Adipose tissue (tissue), 3 donors: ENCODE data around the gene FBXO15. TPM values are rescaled to one million over a fixed set of nuclear protein-coding genes. Genes with fewer than 3 reads are reported as not detected.

Experiments used
- H3K27ac ChIP-seq: one replicate; pipeline ENCODE4 v1.5.1; 2013; ENCODE audit warnings: low read depth, low read length
- WGBS, 3 donors: extraction: QIAGEN DNeasy Blood & Tissue Kit; methylation state at CpG; one replicate each; pipeline ENCODE4 v1.1.7; 2013; 5-methylcytosine and 5-hydroxymethylcytosine counted together
- polyA plus RNA-seq, 3 donors: library from polyadenylated mRNA; stranded (reverse); fragments of 200-250 nt; gene quantifications; one replicate each; pipeline ENCODE4 v1.2.3, GENCODE V29; 2013
- donor health status: healthy with polysubstance abuse.
- donor health status: Bipolar disorder and iron deficiency.
- donor health status: healthy.

Gene FBXO15
- polyA plus RNA-seq, 3 donors, result 0.31 to 0.83 TPM; not detected in 1

GRCh38 chr18:74163019-74163660 lies 15.5 kb upstream of the FBXO15 start:
- H3K27ac ChIP-seq, result no peak overlapping the region
- WGBS, 3 donors, result 50 to 76% (median 56%) methylated on average over 11 of the region's 11 CpGs

DNA sequence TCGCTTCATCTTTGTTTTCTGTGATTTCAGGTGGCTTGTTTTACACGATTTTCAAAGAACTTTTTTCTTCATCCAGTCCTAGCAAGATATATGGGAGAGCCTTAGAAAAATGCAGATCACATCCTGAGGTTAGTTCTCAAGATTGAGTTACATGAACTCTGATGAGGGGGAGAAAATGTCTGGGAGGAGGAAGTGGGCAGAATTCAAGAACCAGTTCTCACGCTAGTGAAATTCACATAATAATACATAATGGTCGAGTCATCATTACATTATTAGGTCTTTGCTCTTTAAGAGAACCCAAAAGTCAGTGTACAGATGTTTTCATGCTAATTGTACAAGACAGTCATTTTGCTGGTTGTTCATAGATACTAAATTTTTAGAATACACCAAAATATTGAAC lies 7.6 kb upstream of the FBXO15 start:
- 82 to 88% (median 84%) methylated on average over 4 of the region's 4 CpGs for WGBS, 3 donors

GRCh38 chr18:74154716-74155115 lies 7.1 kb upstream of the FBXO15 start:
- 91 to 93% (median 92%) methylated on average over 4 of the region's 4 CpGs for WGBS, 3 donors
- no peak overlapping the region for H3K27ac ChIP-seq

More for the DNA sequence above, 7.6 kb upstream of the FBXO15 start:
- no peak overlapping the region for H3K27ac ChIP-seq

DNA sequence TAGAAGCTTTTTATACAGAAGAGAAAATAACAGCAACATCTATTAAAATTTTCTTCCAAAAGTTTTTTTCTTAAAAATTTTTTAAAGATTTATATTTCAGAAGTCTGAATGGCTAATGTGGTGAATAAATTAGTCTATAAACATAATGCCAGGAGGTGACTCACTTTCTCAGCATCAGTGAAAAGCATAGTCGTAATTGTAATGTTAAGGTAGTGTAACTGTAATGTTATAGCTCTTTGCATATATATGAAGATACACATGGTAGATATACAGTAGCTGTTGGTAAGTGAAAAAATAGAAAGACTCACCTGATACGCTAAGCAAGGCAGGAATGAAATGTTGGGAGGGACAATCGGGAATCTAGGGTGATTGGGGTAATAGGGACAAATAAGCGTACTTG lies 6.2 kb upstream of the FBXO15 start:
- 92 to 95% (median 94%) methylated on average over 4 of the region's 4 CpGs for WGBS, 3 donors
- no peak overlapping the region for H3K27ac ChIP-seq

DNA sequence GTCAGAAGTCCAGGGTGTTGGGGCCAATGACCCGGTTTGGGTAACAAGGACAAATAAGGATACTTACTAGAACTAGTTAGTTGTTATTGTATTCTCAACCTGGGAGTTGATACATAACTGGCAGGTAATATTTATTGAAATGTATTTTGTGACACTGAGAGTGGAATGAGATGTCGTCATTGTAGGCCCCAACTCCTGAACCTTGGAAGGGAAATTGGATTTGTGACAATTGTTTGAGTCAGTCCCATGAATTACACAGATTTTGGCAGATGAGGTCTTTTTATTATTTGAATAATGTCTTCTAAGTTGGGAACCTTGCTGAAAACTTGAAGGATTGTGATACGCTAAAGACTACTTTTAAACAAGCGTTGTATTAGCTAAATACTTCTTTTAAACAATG lies 5.7 kb upstream of the FBXO15 start:
- WGBS, 3 donors, result 85 to 86% (median 85%) methylated on average over 4 of the region's 4 CpGs
- no peak overlapping the region for H3K27ac ChIP-seq

DNA sequence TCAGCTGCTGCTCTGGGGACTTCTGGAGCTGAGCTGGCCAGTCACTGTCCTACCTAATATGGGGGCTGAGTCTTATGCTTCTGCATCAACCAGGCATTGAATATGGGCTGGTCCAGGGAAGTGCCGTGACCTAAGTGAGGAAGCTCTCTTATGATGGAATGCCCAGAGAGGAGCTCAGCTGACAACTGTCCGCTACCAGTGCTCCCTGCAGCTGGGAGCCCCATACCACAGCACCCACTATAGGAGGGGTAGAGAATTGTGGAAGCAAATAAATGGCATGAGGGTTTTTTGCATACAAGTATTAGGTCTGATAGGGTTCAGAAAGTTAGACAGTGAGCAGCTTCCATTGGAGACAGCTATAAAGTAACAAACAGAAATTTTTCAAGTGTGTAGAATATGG lies 5.2 kb upstream of the FBXO15 start:
- no peak overlapping the region for H3K27ac ChIP-seq
- whole genome bisulfite sequencing, 3 donors, result 91 to 94% (median 92%) methylated on average over 2 of the region's 2 CpGs

DNA sequence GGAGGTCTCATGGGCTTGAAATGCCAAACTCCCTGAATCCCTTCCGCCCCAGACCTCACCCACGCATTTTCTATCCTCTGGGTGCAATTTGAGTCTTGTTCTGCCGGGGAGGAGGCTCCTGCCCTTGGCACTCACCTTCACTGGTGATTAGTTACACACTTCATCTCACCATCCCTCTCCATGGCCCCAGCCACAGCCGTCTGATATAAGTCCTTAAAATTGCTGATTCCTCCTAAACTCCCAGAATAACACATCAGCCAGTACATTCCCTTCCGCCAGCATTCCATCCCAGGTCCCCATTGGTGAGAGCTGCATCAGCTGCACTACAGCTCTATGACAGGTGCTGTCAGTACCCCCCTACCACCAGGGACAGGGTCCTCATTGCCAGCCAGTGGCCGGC lies 4.6 kb upstream of the FBXO15 start:
- H3K27ac ChIP-seq, result no peak overlapping the region
- WGBS, 3 donors, result 75 to 84% (median 79%) methylated on average over 6 of the region's 6 CpGs

DNA sequence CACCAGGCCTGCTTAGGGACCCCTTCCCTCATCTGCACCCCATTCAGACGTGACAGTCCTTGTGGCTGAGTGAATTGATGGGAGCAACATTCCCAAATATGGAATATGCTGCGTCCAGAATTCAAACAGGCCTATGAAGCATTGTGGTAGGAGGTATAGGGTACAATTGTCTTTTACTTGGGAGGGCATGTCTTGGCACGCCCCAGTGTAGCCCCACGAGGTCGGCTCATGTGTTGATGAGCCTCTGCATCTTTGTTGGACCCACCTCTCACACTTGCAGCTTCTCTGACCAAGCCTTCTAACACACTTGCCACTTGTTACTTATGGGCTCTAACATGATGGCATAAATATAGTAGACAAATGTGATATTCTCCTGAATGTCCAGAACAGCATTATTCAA lies 2.2 kb upstream of the FBXO15 start:
- H3K27ac ChIP-seq, result no peak overlapping the region

DNA sequence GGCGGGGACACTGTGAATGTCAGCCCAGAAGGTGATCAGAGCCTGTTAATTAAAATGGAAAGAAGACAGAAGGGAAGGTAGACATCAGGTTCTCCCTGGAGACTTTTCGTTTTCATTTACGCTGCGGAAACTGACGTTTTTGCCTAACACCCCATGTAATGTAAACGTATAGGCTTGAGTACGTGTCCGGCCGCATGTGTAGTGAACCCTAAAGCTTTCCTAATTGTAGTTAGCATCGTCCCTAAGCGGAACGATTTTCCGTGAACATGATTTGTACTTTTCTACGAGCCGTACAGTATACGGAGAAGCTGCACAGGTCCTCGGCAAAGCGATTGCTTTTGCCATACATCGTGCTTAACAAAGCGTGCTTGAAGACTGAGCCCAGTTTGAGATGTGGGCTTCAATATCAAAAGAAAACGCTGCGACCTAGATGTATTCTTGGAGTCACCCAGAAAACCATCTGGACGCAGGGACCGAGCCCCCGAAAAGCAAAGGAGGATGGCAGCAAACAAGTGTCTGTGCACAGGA lies 973 bp upstream of the FBXO15 start:
- 0 to 1% (median 0%) methylated on average over 25 of the region's 25 CpGs for WGBS, 3 donors
- H3K27ac ChIP-seq, result no peak overlapping the region

More for the DNA sequence above, 2.2 kb upstream of the FBXO15 start:
- 75 to 79% (median 76%) methylated on average over 5 of the region's 5 CpGs for WGBS, 3 donors

DNA sequence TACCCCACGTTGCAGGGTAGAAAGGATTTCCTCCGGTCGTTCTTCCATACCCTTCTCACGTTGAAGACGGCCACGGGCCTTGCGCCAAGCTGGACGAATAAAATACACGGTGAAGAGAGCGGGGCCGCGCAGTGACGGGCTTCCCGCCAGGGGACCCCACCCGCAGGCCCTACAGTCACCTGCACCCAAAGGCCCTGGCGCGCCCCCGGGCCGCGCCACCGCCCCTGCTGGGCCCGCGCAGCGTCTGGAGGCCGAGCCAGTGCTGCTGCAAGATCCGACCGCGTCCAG lies 199 bp downstream of the FBXO15 start:
- 0% methylated on average over 23 to 28 of the region's 28 CpGs for WGBS, 3 donors
- H3K27ac ChIP-seq, result no peak overlapping the region

DNA sequence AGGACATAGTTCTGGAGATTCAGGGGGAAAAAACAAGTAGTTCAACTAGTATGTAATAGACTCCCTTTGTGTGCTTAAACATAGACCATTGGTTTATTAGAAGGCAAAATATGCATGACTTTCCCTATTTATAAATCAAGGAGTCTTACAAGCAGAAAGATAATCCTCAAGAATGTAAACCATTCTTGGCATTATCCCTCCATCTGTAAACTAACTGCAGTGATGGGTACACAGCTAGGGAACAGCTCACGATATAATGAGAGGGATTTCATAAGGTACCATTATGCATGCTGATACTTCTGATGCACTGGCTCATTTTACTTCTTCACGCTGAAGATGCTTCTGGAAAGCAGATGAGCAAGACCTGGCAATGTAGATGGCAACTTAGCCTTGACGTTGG lies 878 bp downstream of the FBXO15 start:
- 34 to 48% (median 44%) methylated on average over 3 of the region's 3 CpGs for WGBS, 3 donors

DNA sequence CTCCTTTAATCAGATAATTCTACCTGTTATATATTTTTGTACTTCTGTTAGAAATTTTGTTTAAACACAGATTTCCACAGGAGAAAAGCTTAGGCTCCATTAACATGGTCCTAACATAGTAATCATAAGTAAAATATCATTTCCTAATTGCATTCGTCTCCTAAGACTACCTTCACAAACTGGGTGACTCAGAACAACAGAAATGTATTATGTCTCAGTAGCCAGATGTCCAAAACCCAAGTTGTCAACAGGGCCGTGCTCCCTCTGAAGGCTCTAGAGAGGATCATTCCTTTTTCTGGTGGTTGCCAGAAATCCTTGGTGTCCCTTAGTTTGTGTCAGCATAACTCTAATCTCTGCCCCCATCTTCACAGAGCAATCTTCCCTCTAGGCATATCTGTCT lies 5.4 kb downstream of the FBXO15 start:
- 69 to 76% (median 75%) methylated on average over 2 of the region's 2 CpGs for WGBS, 3 donors
- no peak overlapping the region for H3K27ac ChIP-seq

More for the DNA sequence above, 878 bp downstream of the FBXO15 start:
- no peak overlapping the region for H3K27ac ChIP-seq

GRCh38 chr18:74141667-74142066 lies 6.0 kb downstream of the FBXO15 start:
- no peak overlapping the region for H3K27ac ChIP-seq
- 86 to 93% (median 88%) methylated on average over 2 of the region's 2 CpGs for WGBS, 3 donors

DNA sequence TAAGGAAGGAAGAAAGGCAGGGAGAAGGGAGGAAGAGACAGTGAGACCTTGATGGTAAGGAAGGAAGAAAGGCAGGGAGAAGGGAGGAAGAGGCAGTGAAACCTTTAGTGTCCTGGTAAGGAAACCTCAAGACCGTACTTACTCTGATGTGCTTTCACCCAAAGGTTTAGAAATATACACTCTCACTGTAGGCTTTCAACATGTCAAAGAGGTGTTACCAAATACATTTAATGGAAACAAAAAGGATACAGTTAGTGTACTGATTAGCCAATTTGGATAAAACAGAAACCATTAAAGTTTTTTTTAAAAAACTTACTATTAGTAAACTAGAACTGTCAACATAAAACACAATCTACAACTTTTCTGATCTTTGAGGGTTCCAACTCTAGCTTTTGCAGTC lies 7.1 kb downstream of the FBXO15 start:
- no peak overlapping the region for H3K27ac ChIP-seq
- 33 to 74% (median 56%) methylated on average over 1 of the region's 1 CpG for WGBS, 3 donors

DNA sequence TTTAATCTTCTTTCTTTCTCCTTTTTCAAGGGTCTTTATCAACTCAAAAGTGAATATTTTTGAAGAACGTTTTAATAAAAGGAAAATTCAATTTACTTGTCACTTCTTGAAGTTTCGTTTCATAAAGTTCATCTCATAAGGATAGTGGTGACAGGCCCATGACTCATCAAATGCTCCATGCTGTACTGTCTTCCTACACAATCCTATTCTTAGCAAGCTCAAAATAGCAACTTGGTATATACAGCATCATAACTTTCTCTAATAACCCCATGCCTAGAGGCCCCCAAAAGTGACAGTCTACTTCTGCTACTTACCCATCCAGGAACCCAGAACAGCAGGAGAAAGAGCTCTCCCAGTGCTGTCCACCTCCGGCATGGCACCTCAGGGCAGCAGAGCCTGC lies 7.7 kb downstream of the FBXO15 start:
- no peak overlapping the region for H3K27ac ChIP-seq
- 60 to 66% (median 64%) methylated on average over 3 of the region's 3 CpGs for WGBS, 3 donors

DNA sequence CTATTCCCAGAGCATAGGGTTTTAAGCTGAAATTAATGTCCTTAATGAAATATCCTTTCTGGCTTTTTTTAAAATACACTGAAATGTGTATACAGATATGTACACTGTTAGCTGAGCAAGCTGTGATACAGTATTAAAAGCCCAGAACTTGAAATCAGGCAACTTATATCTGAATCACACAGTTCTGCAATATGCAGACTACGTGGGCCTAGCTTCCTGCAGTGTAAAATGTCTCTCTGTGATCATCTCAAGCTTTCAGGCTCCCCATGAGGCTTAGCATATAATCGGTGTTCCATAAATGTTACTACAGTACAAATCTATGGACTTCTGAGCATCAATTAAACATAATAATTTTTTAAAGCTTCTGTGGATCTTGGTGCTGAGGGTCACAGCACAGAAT lies 8.2 kb downstream of the FBXO15 start:
- 83 to 85% (median 84%) methylated on average over 2 of the region's 2 CpGs for WGBS, 3 donors

DNA sequence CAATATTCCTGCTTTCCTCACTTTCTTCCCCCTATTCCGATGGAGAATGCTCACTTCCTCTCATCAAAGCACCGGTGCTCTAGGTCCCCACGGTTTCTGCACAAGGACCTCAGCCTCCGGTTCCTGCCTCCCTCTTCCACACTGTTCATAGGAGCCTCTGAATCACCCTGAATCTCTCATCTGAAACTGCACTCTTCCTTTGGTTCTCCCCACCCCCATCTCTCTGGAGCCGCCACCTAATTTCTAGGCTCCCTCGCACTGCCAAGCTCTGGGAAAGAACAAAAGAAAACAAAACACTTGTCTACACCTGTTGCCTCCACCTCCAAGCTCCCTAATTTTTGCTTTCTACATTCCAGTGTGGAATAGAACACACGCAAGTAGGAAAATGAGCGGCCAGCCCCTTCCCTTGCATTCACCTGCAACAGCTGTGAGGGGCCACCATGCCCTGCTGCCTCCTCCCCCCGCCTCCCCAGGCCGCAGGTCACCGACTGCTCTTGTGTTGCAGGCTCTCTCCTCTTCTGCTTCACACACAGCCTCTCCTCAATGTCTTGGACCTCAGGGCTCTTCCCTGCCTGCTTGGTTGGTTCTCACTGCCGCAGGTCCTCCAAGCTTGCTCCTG lies 9.6 kb downstream of the FBXO15 start:
- no peak overlapping the region for H3K27ac ChIP-seq
- 86 to 89% (median 89%) methylated on average over 12 of the region's 12 CpGs for WGBS, 3 donors

More for the DNA sequence above, 8.2 kb downstream of the FBXO15 start:
- H3K27ac ChIP-seq, result no peak overlapping the region

DNA sequence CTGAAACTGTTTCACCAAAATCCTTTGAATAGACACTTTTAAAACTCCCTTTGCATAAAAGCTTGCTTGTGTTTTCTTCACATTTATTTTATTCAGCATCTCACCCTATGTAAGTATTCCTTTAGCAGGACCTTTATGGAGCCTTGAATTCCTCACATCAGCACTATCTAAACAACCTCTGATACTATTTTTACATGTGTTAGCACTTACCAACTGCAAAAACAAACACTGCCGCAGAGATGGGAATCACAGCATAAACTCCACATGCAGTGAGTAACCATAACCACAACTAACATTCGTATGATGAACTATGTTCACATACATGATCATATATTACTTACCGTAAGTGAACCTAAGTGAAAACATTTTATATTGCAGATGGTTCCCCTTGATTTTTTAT lies 15.4 kb downstream of the FBXO15 start:
- WGBS, 3 donors, result 57 to 73% (median 66%) methylated on average over 3 of the region's 3 CpGs
- H3K27ac ChIP-seq, result no peak overlapping the region

DNA sequence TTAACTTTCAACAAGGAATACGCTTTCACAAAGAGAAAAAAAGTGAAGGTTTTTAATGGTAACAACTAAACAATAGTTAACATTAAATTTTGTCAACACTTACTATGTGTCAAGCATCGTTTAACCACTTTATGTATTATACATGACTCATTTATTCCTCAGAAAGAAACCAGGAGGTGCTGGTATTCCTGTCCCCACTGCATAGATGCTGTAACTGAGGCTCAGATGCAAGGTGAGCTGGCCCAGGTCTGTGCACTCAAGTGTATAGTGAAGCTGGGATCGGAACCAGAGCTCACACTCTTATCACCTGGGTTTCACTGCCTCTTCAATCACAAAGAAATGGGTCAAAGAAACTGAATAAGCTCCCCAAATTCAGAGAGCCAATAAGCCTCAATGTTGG lies 16.5 kb downstream of the FBXO15 start:
- H3K27ac ChIP-seq, result no peak overlapping the region
- 88 to 91% (median 91%) methylated on average over 3 of the region's 3 CpGs for WGBS, 3 donors

DNA sequence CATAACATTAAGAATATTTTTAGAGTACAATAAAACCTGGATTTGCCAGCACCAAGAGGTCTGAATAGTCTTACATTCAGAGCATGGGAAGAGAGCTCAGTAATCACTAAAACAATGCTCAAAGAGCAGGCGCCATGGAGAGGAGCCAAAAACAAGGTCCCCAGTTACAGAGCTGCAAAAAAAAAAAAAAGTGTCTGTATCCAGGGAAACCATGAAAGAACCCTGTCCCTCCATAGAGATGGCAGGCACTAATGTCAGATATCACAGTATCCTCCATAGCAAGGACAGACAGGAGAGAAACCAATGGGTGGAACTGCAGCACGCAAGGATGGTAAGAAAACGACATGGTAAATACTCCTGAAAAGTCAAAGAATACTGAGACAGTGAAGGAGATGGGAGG lies 19.5 kb downstream of the FBXO15 start:
- no peak overlapping the region for H3K27ac ChIP-seq
- WGBS, 3 donors, result 81 to 86% (median 81%) methylated on average over 3 of the region's 3 CpGs
